ENCODE results near the gene MXRA8.

Gene MXRA8

DNA sequence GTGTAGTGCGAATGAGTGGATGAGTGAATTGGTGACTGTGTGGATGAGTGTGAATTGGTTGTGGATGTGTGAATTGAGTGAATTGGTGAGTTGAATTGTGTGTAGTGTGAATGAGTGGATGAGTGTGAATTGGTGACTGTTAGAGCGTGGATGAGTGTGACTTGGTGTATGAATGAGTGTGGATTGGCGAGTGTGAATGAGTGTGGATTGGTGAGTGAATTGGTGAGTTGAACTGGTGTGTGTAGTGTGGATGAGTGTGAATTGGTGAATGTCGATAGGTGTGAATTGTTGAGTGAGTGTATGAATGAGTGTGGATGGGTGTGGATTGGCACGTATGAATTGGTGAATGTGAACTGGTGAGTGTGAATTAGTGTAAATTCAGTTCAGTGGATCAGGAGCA lies 9.0 kb upstream of the MXRA8 start:
- DNase-seq (ENCODE audit: low read depth, low spot score): no peak

DNA sequence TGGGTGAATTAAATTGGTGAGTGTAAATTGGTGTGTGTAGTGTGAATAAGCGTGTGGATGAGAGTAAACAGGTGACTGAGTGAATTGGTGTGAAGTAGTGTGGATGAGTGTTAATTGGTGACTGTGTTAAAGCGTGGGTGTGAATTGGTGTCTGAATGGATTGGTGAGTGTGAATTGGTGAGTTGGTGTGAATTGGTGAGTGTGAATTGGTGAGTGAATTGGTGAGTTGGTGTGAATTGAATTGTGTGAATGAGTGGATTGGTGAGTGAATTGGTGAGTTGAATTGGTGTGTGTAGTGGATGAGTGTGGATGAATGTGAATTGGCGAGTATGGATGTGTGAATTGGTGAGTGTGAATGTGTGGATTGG lies 8.3 kb upstream of the MXRA8 start:
- DNase-seq (ENCODE audit: low read depth, low spot score): no peak

DNA sequence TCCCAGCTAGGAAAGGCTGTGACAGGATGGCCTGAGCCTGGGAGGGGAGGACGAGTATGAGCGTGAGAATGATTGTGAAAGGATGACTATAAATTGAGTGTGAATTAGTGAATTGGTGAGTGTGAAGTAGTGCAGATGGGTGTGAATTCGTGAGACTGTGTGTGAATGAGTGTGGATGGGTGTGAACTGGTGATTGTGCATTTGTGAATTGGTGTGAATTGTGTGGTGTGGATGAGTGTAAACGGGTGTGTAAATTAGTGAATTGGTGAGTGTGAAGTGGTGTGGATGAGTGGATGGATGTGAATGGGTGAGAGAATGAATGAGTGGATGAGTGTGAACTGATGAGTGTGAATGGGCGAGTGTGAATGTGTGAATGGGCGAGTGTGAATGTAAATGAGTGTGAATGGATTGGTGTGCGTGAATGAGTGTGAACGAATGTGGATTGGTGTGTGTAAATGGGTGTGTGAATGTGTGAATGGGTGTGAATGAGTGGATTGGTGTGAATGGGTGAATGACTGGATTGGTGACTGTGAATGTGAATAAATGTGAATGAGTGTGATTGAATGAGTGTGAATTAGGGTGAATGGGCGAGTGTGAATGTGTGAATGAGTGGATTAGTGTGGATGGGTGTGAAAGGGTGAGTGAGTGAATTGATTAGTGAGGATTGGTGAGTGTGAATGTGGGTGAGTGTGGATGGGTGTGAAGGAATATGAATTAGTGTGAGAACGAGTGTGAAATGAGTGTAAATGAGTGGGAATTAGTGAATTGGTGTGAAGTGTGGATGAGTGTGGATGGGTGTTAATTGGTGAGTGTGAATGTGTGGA lies 7.7 kb upstream of the MXRA8 start:
- no peak for DNase-seq (ENCODE audit: low read depth, low spot score)

DNA sequence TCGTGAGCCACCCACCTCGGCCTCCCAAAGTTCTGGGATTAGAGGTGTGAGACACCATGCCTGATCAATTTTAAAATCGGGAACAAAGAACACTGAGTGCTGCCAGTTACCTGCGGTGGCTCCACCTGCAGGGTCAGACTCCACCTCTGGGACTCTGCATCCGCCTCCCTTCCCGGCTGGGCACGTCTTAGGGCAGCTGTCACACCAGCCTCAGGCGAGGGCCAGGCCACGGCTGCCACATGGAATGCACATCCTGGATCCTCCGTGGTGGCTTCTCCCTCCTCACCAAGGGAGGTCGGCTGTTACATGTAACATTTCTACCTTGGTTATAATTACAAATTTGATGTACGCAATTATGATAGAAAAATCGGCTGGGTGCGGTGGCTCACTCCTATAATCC lies 5.9 kb upstream of the MXRA8 start:
- peak; percentile 18 for DNase-seq (ENCODE audit: low read depth, low spot score)

DNA sequence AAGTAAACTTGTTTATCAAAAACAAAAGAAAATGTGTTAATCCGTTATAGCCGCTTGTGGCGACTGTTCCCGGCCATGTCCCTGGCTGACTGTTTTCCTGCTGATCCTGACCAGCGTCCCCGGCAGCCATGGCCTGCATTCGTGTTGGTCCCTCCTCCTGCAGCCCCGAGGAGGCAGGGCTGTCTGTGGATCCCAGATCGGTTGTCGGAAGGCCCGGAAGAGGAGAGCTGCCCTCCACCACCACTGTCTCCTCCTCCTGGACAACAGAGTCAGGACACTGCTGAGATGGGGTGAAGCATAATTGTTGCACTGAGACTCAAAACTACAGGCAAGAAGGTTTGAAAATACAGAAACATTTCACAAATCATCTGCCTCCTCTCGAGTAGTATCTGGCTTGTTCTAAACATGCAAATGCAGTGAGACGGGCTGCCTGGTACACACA lies 3.6 kb upstream of the MXRA8 start:
- peak; percentile 82 for DNase-seq (ENCODE audit: low read depth, low spot score)

DNA sequence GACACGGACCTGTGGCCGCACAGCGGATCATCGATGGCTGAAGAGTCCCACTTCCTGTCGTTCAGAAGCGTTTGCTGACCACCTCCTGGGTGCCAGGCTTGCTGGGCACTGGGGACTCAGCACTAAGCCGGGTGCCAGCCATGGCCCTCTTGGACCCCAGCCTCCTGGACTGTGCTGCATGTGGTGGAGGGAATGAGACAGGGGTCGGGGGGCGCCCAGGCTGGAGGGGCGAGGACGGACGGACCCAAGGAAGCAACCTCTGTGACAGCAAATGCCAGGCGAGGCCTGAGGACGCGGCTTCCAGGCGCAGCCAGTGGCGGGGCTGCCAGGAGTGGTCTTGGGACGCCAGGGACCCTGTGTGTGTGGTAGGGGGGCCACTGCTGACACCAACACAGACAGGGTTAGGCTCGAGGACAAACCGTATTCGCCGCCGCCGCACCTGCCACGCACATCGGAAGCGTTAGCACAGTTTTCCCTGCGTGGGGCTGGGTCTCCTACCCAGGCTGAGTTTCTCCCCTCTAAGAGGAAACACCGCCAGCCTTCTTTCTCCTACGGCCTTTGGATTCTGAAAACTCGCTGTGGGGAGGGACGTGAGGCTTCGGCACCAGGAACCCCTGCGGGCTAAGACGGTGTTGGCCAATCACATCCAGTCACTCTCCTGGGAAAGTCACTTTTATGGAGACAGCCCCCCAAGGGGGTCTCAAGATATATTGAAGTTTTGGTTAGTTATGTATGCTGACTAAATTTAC lies 3.1 kb upstream of the MXRA8 start:
- peak; percentile 20 for DNase-seq (ENCODE audit: low read depth, low spot score)

DNA sequence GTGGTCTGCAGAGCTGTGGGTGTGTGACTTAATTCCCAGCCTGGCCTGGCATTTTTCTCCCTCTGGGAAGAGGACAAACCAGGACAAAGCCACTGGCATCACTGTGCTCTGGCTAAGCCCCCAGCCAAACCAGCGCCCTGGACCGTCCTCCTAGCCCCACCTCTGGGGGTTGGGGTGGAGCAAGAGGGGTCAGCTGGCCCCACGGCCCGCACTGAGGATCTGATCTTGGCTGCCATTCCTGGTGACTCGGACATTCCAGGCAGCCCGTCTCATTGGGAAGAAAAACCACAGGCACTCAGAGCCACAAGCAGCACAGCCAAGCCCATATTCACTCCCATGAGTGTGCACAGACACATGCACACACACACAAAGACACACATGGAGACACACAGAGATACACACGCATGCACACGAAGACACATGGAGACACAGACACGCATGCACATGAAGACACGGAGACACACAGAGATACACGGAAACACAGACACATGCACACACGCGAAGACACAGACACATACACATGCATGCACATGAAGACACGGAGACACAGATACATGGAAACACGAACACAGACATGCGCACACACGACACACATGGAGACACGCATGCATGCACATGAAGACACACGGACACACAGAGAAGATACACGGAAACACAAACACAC lies 2.3 kb upstream of the MXRA8 start:
- DNase-seq (ENCODE audit: low read depth, low spot score): peak; percentile 82

DNA sequence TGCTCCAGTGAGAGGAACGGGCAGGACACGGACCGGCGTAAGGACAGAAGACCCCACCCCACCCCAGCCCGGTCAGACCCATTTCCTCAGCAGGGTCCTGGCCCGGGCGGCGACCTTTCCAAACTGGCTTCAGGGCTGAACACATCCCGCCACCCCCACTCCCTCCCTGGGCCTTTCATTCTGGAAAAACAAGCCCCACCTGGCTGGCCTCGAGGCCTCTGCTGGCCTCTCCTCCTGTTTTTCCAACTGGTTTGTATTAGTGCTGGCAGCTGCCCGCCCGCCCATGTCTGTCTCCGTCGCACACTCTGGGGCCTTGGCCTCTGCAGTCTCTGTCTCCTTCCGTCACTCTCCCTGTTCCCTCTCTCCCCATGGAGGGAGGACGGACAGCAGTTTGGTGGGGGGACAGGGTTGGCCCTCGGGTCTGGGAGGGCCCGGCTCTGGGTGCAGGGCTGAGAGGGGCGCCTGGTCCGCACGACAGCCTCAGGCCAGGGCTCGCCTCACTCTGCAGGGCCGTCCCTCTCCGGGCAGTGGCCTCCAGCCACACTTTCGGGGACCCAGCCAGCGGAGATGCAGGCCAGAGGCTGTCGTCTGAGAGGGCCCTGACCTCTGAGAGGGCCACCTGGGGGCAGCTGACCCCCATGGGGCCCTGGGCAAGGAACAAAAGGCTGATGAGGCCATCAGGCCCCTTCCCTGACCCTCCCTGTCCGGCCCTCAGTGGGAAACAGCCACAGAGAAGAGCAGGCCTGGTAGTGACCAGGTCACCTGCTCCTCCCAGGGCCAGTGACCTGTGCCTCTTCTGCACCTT lies 1.5 kb upstream of the MXRA8 start:
- DNase-seq (ENCODE audit: low read depth, low spot score): peak; percentile 92

DNA sequence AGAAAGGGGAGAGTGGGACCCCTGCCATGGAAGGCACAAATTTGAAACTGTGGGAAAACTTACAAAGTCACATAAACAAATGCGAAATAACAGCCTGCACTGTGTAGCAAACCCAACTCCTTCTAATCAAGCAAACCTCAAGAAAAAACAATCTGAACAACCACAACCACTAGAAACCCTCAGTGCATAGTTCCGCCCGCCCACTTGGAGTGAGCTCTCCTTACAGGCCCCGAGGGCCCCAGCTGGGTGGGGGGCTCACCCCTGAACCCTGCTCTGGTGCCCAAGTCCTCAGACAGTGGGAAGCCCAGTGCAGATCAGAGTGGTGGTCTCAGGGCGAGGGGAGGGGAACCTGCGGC lies 931 bp upstream of the MXRA8 start:
- DNase-seq (ENCODE audit: low read depth, low spot score): no peak

DNA sequence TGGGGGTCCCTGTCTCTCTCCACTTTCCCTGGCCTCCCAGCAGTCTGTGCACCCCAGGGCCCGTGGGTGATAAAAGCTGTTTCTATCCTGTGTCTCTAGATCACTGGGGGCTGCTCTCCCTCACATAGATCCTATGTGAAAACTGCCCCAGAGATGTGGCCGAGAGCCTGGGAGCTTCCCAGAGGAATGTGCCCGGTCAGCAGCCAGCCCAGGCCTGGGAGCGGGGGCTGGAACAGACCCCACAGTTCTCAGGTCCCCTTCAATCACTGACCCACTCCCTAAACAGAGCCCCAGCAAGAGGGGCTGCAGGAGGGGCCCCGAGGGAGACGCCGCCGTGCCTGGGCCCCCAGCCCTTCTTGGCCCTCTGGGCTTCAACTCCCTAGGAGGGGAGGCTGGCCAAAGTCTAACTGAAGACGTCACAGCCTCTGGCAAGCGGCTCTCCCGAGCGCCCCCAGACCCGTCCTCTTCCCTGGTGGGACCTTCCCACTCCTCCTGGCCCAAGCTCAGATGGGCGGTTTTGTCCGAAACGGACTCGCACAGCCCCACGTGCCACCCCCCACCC lies 403 bp downstream of the MXRA8 start:
- peak; percentile 77 for DNase-seq (ENCODE audit: low read depth, low spot score)

DNA sequence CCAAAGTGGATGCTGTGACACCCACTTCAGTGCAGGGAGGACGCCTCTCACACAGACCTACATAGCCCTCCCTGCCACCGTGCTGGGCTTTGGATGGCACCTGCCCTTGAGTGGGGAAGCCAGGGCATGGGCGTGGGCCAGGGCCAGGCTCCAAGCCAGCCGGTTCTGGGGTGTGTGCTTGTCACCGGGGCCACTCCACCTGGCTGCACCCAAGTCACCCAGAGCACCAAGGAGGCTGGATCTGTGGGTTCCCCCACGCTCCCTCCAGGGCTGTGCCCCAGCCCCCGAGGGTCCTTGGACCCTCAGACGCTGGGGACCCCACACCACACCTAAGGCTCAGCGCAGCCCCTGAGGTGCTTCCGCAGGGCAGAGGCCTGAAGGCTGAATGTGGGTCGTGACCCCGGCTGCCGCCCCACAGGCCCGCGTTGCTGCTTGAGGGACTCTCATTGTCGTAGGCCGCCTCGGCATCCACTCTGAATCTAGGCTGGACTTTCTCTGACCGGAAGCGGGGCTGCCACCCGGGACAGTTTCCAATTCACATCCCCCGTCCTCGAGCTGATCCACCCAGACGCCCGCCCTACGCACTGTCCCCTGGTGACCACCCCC lies 1.5 kb downstream of the MXRA8 start:
- DNase-seq (ENCODE audit: low read depth, low spot score): no peak

DNA sequence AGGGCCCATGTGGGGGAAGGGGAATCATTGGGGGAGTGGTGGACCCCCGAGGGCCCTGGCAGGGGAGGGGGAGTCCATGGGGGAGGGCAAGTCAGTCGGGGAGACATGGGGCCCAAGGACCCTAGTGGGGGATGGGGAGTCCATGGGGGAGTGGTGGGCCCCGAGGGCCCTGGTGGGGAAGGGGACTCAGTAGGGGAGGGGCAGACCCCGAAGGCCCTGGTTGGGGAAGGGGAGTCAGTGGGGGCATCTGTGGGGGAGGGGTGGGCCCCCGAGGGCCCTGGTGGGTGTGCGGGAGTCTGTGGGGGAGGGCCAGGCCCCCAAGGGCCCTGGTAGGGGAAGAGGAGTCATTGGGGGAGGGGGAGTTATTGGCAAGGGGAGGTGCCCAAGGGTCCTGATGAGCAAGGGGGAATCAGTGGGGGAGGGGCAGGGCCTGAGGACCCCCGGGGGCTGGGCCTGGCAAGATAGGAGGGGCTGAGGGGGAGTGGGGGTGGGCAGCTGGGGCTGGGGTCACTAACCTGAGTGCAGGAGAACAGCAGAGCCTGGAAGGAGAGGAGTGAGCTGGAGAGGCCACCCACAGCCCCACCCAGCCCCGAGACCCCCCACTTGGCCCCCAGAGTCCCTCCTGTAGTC lies 2.1 kb downstream of the MXRA8 start:
- DNase-seq (ENCODE audit: low read depth, low spot score): no peak

DNA sequence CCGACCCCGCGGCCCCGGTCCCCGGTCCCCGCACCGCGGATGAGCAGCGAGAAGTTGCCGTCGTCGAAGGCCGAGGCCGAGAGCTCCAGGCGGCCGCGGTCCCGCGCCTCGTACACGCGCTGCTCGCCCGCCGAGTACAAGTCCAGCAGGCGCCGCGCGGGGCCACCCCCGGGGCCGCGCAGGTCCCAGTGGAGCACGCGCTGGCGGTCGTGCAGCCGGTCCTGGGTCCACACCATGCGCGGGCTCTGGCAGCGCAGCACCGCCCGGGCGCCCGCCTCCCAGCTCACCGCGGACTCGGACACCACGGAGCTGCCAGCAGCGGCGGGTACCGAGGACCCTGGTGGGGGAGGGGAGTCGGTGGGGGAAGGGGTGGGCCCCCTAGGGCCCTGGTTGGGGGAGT lies 2.9 kb downstream of the MXRA8 start:
- peak; percentile 36 for DNase-seq (ENCODE audit: low read depth, low spot score)

DNA sequence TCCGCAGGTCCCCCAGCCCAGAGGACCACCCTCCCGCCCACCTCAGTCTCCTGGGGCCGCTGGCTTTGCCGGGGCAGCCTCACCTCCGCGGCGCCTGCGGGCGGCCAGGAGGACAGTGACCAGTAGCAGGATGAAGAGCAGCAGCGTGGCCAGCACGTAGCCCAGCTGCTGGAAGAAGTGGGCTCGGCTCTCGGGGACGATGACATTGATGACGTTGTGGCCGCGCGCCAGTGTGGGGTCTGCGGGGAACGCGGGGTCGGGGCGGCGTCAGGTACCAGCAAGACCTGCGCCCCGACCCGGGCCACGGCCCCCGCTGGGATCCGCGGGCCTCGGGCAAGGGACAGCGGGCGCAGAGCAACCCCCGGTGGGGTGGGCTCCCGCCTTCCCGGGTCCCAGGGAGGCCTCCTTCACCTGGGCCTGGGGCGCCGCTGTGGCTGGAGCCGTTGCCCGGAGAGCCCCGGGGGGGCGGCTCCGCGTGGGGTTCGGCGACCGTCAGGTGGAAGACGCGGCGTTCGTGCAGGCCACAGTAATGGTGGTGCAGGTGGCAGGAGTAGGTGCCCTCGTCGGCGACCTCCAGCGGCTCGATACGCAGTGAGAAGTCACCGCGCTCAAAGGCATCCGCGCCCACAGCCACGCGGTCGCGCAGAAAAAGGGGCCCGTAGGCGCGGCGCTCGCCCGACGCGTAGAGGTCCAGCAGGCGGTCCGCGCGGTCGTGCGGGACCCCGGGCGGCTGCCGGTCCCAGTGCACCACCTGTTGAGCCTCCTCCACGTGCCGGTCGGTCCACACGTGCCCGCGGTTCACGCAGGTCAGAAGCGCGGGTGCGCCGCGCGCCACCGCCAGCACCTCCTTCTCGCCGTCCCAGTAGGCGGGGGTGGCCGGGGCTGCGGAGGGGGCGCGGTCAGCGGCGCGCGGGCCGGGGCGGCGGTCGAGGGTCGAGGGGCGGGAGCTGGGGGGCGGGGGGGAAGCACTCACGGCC lies 3.8 kb downstream of the MXRA8 start:
- DNase-seq (ENCODE audit: low read depth, low spot score): no peak

DNA sequence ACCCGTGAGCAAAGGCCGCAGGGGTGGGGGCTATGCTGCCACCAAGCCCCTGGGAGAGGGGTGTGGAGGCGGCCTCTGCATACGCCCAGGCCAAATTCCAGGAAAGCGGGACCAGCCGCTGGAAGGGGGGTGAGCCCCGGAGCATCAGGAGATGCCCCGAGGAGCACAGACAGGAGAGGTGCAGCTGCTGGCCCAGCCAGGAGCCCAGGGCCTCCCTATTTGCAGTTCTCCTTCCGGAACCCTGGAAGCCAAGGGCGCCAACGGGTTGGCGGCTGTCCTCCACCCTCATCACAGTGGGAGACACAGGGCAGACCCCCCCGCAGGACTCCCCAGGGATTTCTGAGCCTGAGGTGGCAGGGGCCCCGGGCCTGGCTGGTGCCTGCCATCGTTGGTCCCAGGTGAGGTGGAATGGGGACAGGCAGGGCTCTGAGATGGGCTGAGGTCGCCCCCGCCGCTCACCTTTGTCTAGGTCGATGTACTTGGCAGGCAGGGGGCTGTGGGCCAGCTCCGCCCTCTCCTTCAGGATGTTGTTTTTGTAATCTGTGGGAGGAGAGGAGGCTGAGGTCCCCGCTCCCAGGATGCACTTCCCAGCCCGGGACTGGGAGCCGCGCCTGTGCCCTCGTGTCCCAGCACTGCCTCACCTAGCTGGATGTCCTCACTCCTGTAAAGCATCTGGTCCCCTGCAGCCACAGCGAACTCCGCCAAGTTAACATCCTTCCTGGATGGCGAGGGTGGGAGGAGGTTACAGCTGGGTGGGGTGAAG lies 4.8 kb downstream of the MXRA8 start:
- DNase-seq (ENCODE audit: low read depth, low spot score): peak; percentile 82

DNA sequence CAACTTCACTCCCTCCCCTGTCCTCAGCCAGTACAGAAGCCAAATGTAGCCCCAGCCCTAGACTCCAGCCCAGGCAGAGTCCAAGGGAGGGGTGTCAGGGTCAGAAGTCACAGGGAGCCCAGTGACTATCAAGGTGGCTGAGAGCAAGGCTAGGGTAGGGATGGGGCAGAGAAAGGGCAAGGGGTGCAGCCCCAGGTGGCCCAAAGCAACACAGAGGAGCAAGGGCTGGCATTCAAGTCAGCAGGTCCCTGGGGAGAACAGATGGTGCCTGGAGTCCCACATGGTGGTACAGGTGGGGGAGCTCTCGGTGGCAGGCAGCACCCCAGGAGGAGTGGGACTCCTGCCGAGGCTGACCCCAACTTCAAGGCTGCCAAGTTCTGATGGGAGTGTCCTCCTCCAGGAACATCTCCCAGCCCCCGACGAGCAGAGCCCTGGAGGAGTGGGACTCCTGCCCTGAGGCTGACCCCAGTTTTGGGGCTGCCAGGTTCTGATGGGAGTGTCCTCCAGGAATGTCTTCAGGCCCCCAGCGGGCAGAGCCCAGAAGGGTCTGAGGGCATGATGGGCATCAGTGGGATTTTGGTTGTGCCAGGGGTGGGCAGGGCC lies 5.5 kb downstream of the MXRA8 start:
- no peak for DNase-seq (ENCODE audit: low read depth, low spot score)

DNA sequence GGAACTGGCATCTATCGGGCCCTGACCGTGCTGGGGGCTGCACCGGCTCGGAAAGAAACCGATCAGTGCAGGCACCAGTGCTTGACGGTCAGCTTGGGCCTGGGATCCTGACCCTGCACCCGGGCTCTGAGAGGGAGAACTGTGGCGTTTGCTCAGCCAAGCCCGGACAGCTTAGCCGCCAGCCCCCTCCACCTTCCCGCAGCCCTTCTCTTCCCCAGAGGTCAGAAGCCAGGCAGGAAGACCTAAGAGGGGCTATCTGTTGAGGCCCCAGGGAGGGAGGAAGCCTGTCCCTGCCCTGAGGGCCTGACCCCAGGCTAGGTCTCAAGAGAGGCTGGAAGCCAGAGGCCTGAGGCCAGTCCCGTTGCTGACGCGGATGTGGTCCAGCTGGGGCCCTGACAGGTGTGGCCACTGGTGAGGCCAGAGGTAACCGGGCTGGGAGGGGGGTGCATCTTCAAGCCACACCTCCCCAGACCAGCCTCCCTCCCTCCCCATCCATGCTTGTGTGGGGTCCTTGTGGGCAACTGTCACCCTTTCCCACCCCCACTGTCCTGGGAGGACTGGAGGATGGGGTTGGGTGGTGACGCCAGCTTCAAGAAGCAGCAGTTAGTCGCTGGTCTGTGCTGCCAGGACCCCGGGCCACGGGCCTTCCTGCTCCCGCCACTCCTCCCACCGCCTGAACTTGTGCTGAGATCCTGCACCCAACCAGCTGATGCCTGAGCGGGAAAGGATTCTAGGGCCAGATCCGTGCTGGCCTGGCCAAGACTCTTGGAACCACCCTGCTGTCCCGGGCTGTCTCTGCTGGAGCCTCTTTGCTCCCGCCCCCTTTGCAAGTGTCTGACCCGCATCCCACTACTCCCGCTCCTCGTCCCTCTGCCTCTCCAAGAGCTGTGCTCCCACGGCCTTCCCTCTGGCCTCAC lies 6.6 kb downstream of the MXRA8 start:
- peak; percentile 58 for DNase-seq (ENCODE audit: low read depth, low spot score)
